Lower leg skin (tissue), 3 donors: ENCODE results near the gene CILP.

ENCODE experiments used
- CTCF ChIP-seq, 3 donors: fragments of 450-650 bp; IDR thresholded peaks; one replicate each; pipeline ENCODE4 v1.5.1; 2016; ENCODE audit warnings: antibody characterized with exemption in 3 of 3, mild to moderate bottlenecking in 3 of 3, moderate library complexity in 2 of 3
- POLR2A ChIP-seq, 2 donors: fragments of 450-650 bp; IDR thresholded peaks; one replicate each; pipeline ENCODE4 v1.6.1; 2016 to 2017; ENCODE audit warnings: antibody characterized with exemption in 2 of 2, mild to moderate bottlenecking in 1 of 2, moderate library complexity in 1 of 2

- TF ChIP-seq POLR2A (IDR thresholded peaks at IDR 0.05) (no peak), CTCF (IDR thresholded peaks at IDR 0.05) (no peak)
These were observed 6.2 kb downstream of the CILP start for GRCh38 chr15:65204931-65205660.
